ENCODE data around the gene NTM. TPM values are rescaled to one million over a fixed set of nuclear protein-coding genes. Genes with fewer than 3 reads are reported as not detected.

Gene NTM
- total and polyA plus RNA-seq, 2 donors (not counting 3 experiments of a cell fraction or from before 2014, with no cell fraction given): 1.00 to 1.1 TPM

GRCh38 chr11:131668500-131669400 lies 298.3 kb downstream of the NTM start:
- H3K27me3 ChIP-seq (ENCODE audit: control insufficient read depth in 2 of 2, insufficient read depth in 2 of 2, low read length in 2 of 2): no peaks in the 10 kb centered on the region
- H2AFZ ChIP-seq (ENCODE audit: low read depth, low read length): peak overlapping the region; percentile 29
- no TSS peak for BruUV-seq (replicated peaks)
- no peaks in the 10 kb centered on the region for H3K4me1 ChIP-seq (ENCODE audit: control insufficient read depth, extremely low read depth, insufficient read depth, low read length)
- CTCF ChIA-PET: interaction anchor here (0.8 to 2.0 kb wide), 15 partner anchors 9 to 1456 kb away, joined by 3 to 15 read pairs (median 4); no protein-coding TSS in a partner anchor
- peak; percentile 32 for DNase-seq (ENCODE audit: low read depth, low spot score)
- no peak overlapping the region for H3K9ac ChIP-seq (replicated peaks; ENCODE audit: extremely low read depth, insufficient read depth, low read length)
- H4K20me1 ChIP-seq (replicated peaks; ENCODE audit: control insufficient read depth, extremely low read depth, insufficient read depth, low read length): no peaks in the 10 kb centered on the region
- no peaks in the 10 kb centered on the region for H3K9me1 ChIP-seq (replicated peaks; ENCODE audit: control insufficient read depth, extremely low read depth, insufficient read depth, low read length)
- no peak overlapping the region for H3K4me3 ChIP-seq (replicated peaks in 1 of 3; ENCODE audit: insufficient read depth in 1 of 3, low read depth in 1 of 3, low read length in 3 of 3)
- no peaks in the 10 kb centered on the region for H3K9me3 ChIP-seq (replicated peaks; ENCODE audit: control insufficient read depth, insufficient read depth, low read length)
- H3K36me3 ChIP-seq (ENCODE audit: control insufficient read depth in 2 of 2, extremely low read depth in 1 of 2, insufficient read depth in 2 of 2, low read length in 2 of 2): no peaks in the 10 kb centered on the region
- H3K4me2 ChIP-seq (ENCODE audit: insufficient read depth, low read length): no peak overlapping the region
- H3K27ac ChIP-seq (ENCODE audit: insufficient read depth, low read depth, low read length): no peak overlapping the region
- no peaks in the 10 kb centered on the region for H3K79me2 ChIP-seq (ENCODE audit: control insufficient read depth, insufficient read depth, low read length)
- FAIRE-seq: peak; percentile 52
- dilution Hi-C loops (cut with MboI; ENCODE audit: extremely low pct_ligation_motif_present, low sequenced_read_pairs) (loop anchor here (25.0 kb wide), 1 partner anchor 606 kb away; no protein-coding TSS in a partner anchor), intact Hi-C loops (cut with micrococcal nuclease) (no loop called here)
- no peak for TF ChIP-seq POLR2A (IDR thresholded peaks at IDR 0.05; ENCODE audit: low read depth, low read length)
- TF ChIP-seq CTCF (IDR thresholded peaks at IDR 0.05; ENCODE audit: extremely low read depth in 1 of 2, insufficient read depth in 1 of 2, low read depth in 1 of 2, low read length in 2 of 2): peak; percentile 82 to 83
- no peak for TF ChIP-seq GATA2 (IDR thresholded peaks at IDR 0.05; ENCODE audit: insufficient read depth, insufficient read length, low read depth, low read length)
- POLR2A ChIA-PET: no interaction called here

- dilution Hi-C loops (cut with MboI; ENCODE audit: extremely low pct_ligation_motif_present, low sequenced_read_pairs): loop anchor here (25.0 kb wide), 1 partner anchor 607 kb away; no protein-coding TSS in a partner anchor
- Histone ChIP-seq H3K9me3 (replicated peaks; ENCODE audit: control insufficient read depth, insufficient read depth, low read length) (no peaks in the 10 kb centered on the region), H3K4me3 (replicated peaks in 1 of 3; ENCODE audit: insufficient read depth in 1 of 3, low read depth in 1 of 3, low read length in 3 of 3) (no peak overlapping the region), H3K4me1 (ENCODE audit: control insufficient read depth, extremely low read depth, insufficient read depth, low read length) (no peaks in the 10 kb centered on the region), H3K27ac (ENCODE audit: insufficient read depth, low read depth, low read length) (no peak overlapping the region), H3K36me3 (ENCODE audit: control insufficient read depth in 2 of 2, extremely low read depth in 1 of 2, insufficient read depth in 2 of 2, low read length in 2 of 2) (no peaks in the 10 kb centered on the region), H3K9me1 (replicated peaks; ENCODE audit: control insufficient read depth, extremely low read depth, insufficient read depth, low read length) (no peaks in the 10 kb centered on the region), H4K20me1 (replicated peaks; ENCODE audit: control insufficient read depth, extremely low read depth, insufficient read depth, low read length) (no peaks in the 10 kb centered on the region), H3K27me3 (ENCODE audit: control insufficient read depth in 2 of 2, insufficient read depth in 2 of 2, low read length in 2 of 2) (peaks cover 0 to 2% of the 10 kb centered on the region in 2 experiments), H3K9ac (replicated peaks; ENCODE audit: extremely low read depth, insufficient read depth, low read length) (no peak overlapping the region), H2AFZ (ENCODE audit: low read depth, low read length) (no peak overlapping the region), H3K4me2 (ENCODE audit: insufficient read depth, low read length) (no peak overlapping the region), H3K79me2 (ENCODE audit: control insufficient read depth, insufficient read depth, low read length) (no peaks in the 10 kb centered on the region)
- intact Hi-C loops (cut with micrococcal nuclease): no loop called here
- POLR2A ChIA-PET: no interaction called here
- CTCF ChIA-PET: interaction anchor here (0.8 to 2.0 kb wide), 14 partner anchors 9 to 1456 kb away, joined by 3 to 15 read pairs (median 4); no protein-coding TSS in a partner anchor
- DNase-seq (ENCODE audit: low read depth, low spot score) (no peak), FAIRE-seq (no peak)
- no peak for TF ChIP-seq EZH2 (IDR thresholded peaks at IDR 0.05; ENCODE audit: borderline replicate concordance, low read depth, low read length, severe bottlenecking)
- no peak for TF ChIP-seq POLR2AphosphoS5 (IDR thresholded peaks at IDR 0.05; ENCODE audit: insufficient read depth, low read depth, low read length)
- no peak for TF ChIP-seq JUN (IDR thresholded peaks at IDR 0.05; ENCODE audit: borderline replicate concordance, insufficient read depth, insufficient read length, low read depth)
- no peak for TF ChIP-seq CTCF (IDR thresholded peaks at IDR 0.05; ENCODE audit: extremely low read depth in 1 of 2, insufficient read depth in 1 of 2, low read depth in 1 of 2, low read length in 2 of 2)
- TF ChIP-seq MYC (IDR thresholded peaks at IDR 0.05; ENCODE audit: low read depth, low read length): no peak
- no peak for TF ChIP-seq POLR2A (IDR thresholded peaks at IDR 0.05; ENCODE audit: low read depth, low read length)
- TF ChIP-seq MAX (IDR thresholded peaks at IDR 0.05; ENCODE audit: insufficient read depth, insufficient read length): no peak
- TF ChIP-seq GATA2 (IDR thresholded peaks at IDR 0.05; ENCODE audit: insufficient read depth, insufficient read length, low read depth, low read length): no peak
- no peak for TF ChIP-seq FOS (IDR thresholded peaks at IDR 0.05; ENCODE audit: borderline replicate concordance, insufficient read depth, low read length)
- no TSS peak for BruUV-seq (replicated peaks)
Observed at GRCh38 chr11:131669401-131669780, 299.0 kb downstream of the NTM start.

Measured in endothelial cell of umbilical vein (primary cell).